ENCODE data around the gene PIGZ. TPM values are rescaled to one million over a fixed set of nuclear protein-coding genes. Genes with fewer than 3 reads are reported as not detected.

PIGZ gene
- total RNA-seq, 2 experiments from 2014 or later, result 1.6 to 2.6 TPM

DNA sequence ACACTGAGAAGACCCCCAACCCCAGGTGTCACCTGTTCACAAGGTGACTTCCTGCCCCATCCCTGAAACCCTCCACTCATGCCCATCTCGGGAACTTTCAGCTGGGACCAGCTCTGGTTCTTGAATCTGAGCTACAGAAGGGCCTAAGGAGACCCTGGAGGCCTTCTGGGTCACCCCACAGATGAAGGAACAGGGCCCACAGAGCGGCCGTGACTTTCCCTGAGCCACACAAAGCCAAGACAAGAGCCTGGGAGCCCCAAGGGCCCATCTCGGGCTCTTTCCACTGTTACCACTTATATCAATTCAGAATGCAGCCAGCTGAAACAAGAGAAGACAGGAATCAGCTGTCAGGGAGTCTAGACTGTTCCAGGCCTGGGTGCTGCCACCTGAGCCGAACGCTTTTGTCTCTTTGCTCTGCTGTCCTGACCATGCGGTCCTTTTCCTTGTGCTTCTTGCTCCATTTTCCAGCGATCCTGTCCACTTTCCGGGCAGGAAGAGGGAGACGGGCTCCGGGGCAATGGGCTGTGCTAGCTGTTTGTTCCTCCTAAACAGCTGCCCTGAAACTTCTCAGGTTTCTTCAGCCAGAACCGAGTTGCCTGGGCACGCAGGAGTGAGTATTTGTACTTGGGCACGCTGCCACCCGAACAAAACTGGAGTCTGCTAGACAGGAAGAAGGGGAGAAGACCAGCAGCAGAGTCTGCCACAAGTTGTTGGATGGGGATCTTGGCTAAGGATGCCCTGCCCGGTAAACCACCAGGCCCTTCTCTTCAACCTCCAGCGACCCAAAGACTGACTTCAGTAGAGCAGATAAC lies 28.0 kb upstream of the PIGZ start:
- Mint-ChIP-seq H3K4me3 (no peak overlapping the region), H3K36me3 (no peaks in the 10 kb centered on the region), H3K27ac (no peak overlapping the region), H3K4me1 (peaks cover under 1% of the 10 kb centered on the region), H3K9me3 (ENCODE audit: low read depth) (no peaks in the 10 kb centered on the region), H3K27me3 (peaks cover under 1% of the 10 kb centered on the region)
- CTCF ChIA-PET, result no interaction called here
- DNase-seq, result no peak
- no peak for ATAC-seq

DNA sequence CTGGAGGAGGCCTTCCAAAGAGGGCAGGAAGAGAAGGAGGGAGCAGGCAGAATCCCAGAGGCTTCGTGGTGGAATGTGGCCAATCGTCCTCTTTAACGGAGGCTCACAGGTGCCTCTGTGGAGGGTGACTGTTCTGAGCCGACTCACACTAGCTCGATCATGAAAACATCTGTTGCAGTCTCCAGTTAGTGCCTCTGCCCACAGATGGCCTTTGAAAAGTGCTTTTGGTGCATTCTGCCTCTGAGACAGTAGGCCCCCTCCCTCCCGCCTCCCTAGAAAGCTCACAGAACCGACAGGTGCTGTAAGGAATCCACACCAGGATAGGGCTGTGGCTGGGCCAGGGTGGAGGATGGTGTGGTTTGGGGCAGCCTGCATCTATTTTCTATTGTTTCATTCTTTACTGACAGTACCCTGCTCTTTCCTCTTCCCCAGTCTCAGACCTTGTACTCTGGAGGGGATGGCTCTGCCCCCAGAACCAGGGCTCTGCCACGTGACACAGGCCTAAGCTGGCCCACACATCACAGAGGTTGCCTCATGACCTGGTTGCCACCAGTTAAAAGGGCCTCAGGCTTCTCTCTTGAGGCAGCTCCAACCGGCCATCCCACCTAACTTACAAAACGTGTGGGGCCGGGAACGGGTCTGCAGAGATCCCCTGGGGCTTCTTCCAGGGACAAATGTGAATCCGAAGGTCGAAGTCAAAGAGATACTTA lies 27.2 kb upstream of the PIGZ start:
- DNase-seq (no peak), ATAC-seq (no peak)
- Mint-ChIP-seq H3K36me3 (no peaks in the 10 kb centered on the region), H3K27me3 (no peaks in the 10 kb centered on the region), H3K4me3 (no peak overlapping the region), H3K9me3 (ENCODE audit: low read depth) (no peaks in the 10 kb centered on the region), H3K27ac (no peak overlapping the region), H3K4me1 (no peaks in the 10 kb centered on the region)
- CTCF ChIA-PET, result no interaction called here

GRCh38 chr3:196995027-196995426 lies 26.4 kb upstream of the PIGZ start:
- no peaks in the 10 kb centered on the region for H3K36me3 Mint-ChIP-seq
- CTCF ChIA-PET, result no interaction called here
- ATAC-seq, result no peak
- H3K4me3 Mint-ChIP-seq, result no peak overlapping the region
- H3K27ac Mint-ChIP-seq, result no peak overlapping the region
- DNase-seq, result no peak
- no peaks in the 10 kb centered on the region for H3K27me3 Mint-ChIP-seq
- H3K4me1 Mint-ChIP-seq, result no peaks in the 10 kb centered on the region
- no peaks in the 10 kb centered on the region for H3K9me3 Mint-ChIP-seq (ENCODE audit: low read depth)

- Mint-ChIP-seq H3K36me3 (no peaks in the 10 kb centered on the region), H3K27ac (no peak overlapping the region), H3K4me1 (no peaks in the 10 kb centered on the region), H3K27me3 (no peaks in the 10 kb centered on the region), H3K9me3 (ENCODE audit: low read depth) (no peaks in the 10 kb centered on the region), H3K4me3 (no peak overlapping the region)
- CTCF ChIA-PET, result no interaction called here
- no peak for ATAC-seq
- no peak for DNase-seq
Measured at GRCh38 chr3:196994056-196994455, 25.4 kb upstream of the PIGZ start.

GRCh38 chr3:196992461-196993065 lies 23.9 kb upstream of the PIGZ start:
- DNase-seq, result no peak
- Mint-ChIP-seq H3K36me3 (no peaks in the 10 kb centered on the region), H3K27ac (no peak overlapping the region), H3K27me3 (no peaks in the 10 kb centered on the region), H3K9me3 (ENCODE audit: low read depth) (no peaks in the 10 kb centered on the region), H3K4me3 (no peak overlapping the region), H3K4me1 (no peaks in the 10 kb centered on the region)
- ATAC-seq, result no peak
- CTCF ChIA-PET, result no interaction called here

DNA sequence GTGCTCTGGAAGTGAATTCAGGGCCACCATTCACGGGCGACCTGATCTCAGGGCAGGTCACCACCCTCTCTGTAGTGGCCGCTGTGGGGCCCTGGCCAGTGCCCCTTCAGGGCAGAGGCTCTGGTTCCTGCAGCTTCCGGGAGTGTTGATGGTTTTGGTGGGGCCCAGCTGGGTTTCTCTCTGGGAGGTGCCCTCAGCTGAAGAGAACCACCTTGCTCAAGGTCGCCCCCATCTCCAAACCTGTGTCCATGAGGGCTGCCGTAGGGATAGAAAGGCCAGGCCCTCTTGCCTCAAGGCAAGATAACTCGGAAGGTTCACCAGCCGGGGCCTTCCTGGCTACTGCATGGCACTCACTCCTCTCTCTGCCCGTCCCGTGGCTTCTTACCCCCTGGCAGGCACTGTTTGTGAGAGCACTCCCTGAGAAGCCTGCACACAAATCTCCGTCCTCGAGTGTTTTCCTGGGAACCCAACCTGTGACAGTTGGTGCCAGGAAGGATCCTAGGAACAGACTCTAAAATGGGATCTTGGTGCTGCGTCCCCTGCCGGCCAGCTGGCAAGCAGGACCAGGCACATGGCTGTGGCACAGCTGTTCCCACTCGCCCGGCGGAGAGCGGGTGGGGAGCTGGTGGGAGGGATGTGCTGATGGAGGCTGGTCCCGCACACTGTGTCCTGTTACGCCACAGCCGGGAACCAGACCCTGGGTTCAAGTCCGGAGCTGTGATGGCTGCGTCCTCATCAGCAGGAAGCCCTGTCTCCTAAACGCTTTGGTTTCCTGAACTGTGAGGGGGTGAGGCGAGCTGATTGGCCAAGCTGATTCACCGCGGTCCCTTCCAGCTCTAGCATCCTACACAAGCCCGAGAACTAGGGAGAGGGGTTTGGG lies 23.2 kb upstream of the PIGZ start:
- H3K27ac Mint-ChIP-seq, result no peak overlapping the region
- CTCF ChIA-PET, result no interaction called here

DNA sequence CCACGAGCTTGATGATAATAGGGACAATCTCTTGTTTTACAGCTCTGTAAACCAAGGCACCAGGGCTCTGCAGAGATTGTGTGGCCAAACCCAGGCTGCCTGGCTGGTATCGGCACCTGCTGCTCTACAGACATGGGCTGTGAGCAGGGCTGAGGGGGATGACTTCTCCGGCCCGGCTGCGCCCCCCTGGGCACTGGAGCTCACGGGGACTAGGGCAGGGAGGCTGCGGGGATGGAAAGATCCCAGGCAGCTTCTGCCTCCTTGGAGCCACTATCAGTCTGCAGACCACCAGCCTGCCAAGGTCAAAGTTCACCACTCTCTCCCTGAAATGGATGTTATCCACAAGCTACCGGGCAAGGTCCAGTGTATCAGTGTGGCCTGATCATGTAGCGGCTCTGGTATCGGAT lies 22.0 kb upstream of the PIGZ start:
- Mint-ChIP-seq H3K9me3 (ENCODE audit: low read depth) (no peaks in the 10 kb centered on the region), H3K4me1 (no peaks in the 10 kb centered on the region), H3K4me3 (no peak overlapping the region), H3K36me3 (no peaks in the 10 kb centered on the region), H3K27me3 (peaks cover 6% of the 10 kb centered on the region), H3K27ac (no peak overlapping the region)
- no peak for DNase-seq
- CTCF ChIA-PET, result no interaction called here
- ATAC-seq, result no peak

More for the DNA sequence above, 23.2 kb upstream of the PIGZ start:
- Mint-ChIP-seq H3K4me3 (no peak overlapping the region), H3K36me3 (no peaks in the 10 kb centered on the region), H3K27me3 (peaks cover 3% of the 10 kb centered on the region), H3K4me1 (no peaks in the 10 kb centered on the region), H3K9me3 (ENCODE audit: low read depth) (no peaks in the 10 kb centered on the region)
- DNase-seq (no peak), ATAC-seq (no peak)

DNA sequence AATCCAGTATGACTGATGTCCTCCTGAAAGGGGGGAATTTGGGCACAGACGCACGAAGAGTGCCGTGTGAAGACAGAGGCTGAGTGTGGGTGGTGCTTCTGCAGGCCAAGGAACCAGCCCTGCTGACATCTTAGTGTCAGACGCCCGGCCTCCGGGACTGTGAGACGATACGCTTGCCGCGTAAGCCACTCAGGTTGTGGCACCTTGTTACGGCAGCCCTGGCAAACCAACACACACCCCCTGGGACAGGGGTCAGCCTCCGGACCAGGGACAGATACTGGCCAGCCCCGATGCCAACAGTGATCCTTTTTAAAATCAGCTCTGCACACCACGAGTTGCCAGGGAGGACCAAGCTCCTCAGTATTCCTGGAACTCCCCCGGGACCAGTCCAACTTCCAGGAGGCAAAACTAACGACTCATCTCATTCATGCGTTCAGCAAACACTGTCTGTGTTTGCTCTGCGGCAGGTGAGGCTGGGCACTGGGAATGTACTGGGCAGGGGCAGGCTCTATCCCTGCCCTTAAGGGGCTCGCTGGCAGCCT lies 21.2 kb upstream of the PIGZ start:
- Mint-ChIP-seq H3K27me3 (peaks cover 10% of the 10 kb centered on the region), H3K27ac (no peak overlapping the region), H3K4me1 (no peaks in the 10 kb centered on the region), H3K36me3 (no peaks in the 10 kb centered on the region), H3K9me3 (ENCODE audit: low read depth) (no peaks in the 10 kb centered on the region), H3K4me3 (no peak overlapping the region)
- ATAC-seq, result no peak
- CTCF ChIA-PET, result no interaction called here
- no peak for DNase-seq

DNA sequence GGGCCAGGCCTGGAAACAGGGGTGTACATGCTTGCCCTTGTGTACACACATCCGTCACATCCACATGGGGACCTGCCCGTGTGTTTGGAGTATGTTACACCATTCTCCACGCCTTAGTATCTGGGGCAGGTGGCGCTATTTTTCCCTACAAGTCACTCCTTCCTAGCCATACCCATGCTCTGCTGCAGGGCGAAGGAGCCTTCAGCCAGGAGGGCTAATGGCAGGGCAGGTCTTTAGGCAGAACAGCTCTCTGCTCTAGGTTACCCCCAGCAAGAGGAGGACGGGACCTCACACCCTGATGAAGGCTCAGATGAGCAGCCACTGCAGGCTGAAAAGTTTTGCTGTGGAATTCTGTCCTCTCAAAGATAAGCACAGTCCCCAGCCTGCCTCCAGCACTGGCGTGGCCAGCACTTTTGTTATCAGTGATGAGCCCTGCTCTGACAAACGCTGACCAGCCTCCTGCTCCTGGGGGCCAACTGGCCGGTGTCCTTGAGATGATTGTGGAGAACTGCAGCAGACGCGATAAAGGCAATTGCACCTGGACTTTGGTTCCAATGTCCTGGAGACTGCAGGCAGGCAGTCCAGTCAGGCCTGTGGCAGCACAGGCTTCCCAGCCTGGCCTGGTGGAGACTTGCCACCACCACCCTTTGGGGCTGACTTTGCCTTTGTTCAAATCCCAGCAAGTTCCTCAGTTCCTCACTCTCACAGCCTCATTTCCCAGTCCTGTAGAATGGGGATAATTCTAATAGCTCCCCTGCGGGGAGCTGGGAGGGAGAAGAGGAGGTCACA lies 19.8 kb upstream of the PIGZ start:
- DNase-seq, result no peak
- Mint-ChIP-seq H3K4me1 (no peaks in the 10 kb centered on the region), H3K4me3 (no peak overlapping the region), H3K9me3 (ENCODE audit: low read depth) (peaks cover 4% of the 10 kb centered on the region), H3K27me3 (peaks cover 17% of the 10 kb centered on the region), H3K27ac (no peak overlapping the region), H3K36me3 (peaks cover 2% of the 10 kb centered on the region)
- ATAC-seq, result no peak
- CTCF ChIA-PET, result no interaction called here

- Mint-ChIP-seq H3K27me3 (peaks cover 22% of the 10 kb centered on the region), H3K4me3 (no peak overlapping the region), H3K9me3 (ENCODE audit: low read depth) (peaks cover 8% of the 10 kb centered on the region), H3K4me1 (no peaks in the 10 kb centered on the region), H3K27ac (no peak overlapping the region), H3K36me3 (peaks cover 6% of the 10 kb centered on the region)
- ATAC-seq (no peak), DNase-seq (no peak)
- CTCF ChIA-PET, result interaction anchor here (0.7 kb wide), 1 partner anchor 17 kb away, joined by 3 read pairs; no protein-coding TSS in a partner anchor
Measured at GRCh38 chr3:196987022-196987421, 18.4 kb upstream of the PIGZ start.

DNA sequence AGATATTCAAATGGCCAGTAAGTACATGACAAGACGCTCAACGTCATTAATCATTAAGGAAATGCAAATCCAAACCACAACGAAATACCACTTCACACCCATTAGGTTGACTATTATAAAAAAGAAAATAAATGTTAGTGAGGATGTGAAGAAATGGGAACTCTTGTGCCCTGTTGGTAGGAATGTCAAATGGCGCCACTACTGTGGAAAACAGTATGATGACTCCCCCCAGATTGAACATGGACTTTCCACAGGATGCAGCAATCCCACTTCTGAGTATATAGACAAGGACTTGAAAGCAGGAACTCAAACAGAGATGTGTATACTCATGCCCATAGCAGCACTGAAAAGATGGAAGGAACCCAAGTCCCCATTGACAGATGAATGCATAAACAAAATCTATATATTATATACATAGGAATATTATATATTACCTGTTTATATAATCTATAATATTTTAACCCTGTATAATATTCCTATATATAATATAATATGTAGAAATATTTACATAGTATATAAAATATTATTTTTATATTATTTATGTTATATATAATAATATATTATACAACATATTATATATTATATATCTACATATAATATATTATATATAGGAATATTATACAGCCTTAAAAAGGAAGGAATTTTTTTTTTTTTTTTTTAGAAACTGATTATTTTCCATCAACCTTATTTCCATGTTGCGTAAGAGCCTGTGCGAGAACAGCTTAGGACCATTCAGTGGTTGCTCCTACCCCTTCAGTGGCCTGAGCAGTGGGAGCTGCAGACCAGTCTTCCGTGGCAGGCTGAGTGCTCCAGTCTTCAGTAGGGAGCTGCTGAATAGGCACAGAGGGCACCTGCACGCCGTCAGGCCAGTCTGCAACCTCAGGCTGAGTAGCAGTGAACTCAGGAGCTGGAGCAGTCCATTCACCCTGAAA lies 17.6 kb upstream of the PIGZ start:
- Mint-ChIP-seq H3K4me1 (no peaks in the 10 kb centered on the region), H3K27ac (no peak overlapping the region), H3K4me3 (no peak overlapping the region), H3K27me3 (peaks cover 27% of the 10 kb centered on the region), H3K9me3 (ENCODE audit: low read depth) (peaks cover 8% of the 10 kb centered on the region), H3K36me3 (peaks cover 10% of the 10 kb centered on the region)
- CTCF ChIA-PET, result interaction anchor here (0.7 kb wide), 1 partner anchor 17 kb away, joined by 3 read pairs; no protein-coding TSS in a partner anchor
- ATAC-seq (no peak), DNase-seq (no peak)

DNA sequence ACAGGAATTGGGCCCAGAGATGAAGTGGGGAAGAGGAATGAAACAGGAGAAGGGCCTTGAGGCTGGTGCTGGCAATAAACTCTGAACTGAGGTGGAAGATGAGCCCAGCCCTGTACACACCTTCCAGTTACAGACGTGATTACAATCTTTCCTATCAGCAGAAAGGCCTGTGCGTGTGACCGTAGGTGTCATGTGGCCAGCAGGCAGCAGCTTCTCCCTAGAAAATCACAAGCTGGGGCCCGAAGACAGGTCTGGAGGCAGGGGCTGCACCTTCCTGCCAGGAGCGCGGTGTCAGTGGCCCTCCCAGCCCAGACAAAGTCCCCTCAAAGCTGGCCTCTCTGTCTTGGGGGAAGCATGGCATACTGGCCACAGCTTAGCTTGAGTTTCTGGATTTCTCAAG lies 16.7 kb upstream of the PIGZ start:
- no peaks in the 10 kb centered on the region for H3K4me1 Mint-ChIP-seq
- CTCF ChIA-PET, result no interaction called here
- H3K4me3 Mint-ChIP-seq, result no peak overlapping the region
- peaks cover 32% of the 10 kb centered on the region for H3K27me3 Mint-ChIP-seq
- H3K36me3 Mint-ChIP-seq, result peaks cover 10% of the 10 kb centered on the region
- no peak overlapping the region for H3K27ac Mint-ChIP-seq
- peaks cover 8% of the 10 kb centered on the region for H3K9me3 Mint-ChIP-seq (ENCODE audit: low read depth)
- DNase-seq (no peak), ATAC-seq (no peak)
